Effector memory CD8-positive, alpha-beta T cell (primary cell): ENCODE data around the gene PABPC1L.

Experiments used
- ATAC-seq: fragments of 150-1000 bp; cut with Tn5 transposase; replicated peaks from 2 replicates; pipeline ENCODE4 v1.10.0; 2021; ENCODE audit warnings: mild to moderate bottlenecking, moderate library complexity
- DNase-seq, 3 experiments: peaks; one replicate each; pipeline ENCODE4 v3.0.0; 2021
- H3K27ac Mint-ChIP-seq, 2 donors: one replicate each; pipeline ENCODE4 v1.8.0; 2022; ENCODE audit warnings: mild to moderate bottlenecking in 2 of 2, mixed read lengths in 2 of 2, moderate library complexity in 2 of 2
- H3K27me3 Mint-ChIP-seq, 2 donors: one replicate each; pipeline ENCODE4 v1.8.0; 2022; ENCODE audit warnings: mixed read lengths in 2 of 2
- H3K36me3 Mint-ChIP-seq: one replicate; pipeline ENCODE4 v1.8.0; 2022; ENCODE audit warnings: mild to moderate bottlenecking, moderate library complexity, mixed read lengths; ENCODE audit not compliant: insufficient read depth
- H3K4me1 Mint-ChIP-seq, 2 donors: one replicate each; pipeline ENCODE4 v1.8.0; 2022; ENCODE audit warnings: low read depth in 2 of 2, mixed read lengths in 2 of 2
- H3K4me3 Mint-ChIP-seq, 2 donors: one replicate each; pipeline ENCODE4 v1.8.0; 2022; ENCODE audit warnings: mild to moderate bottlenecking in 2 of 2, mixed read lengths in 2 of 2, moderate library complexity in 2 of 2
- H3K9me3 Mint-ChIP-seq, 2 donors: one replicate each; pipeline ENCODE4 v1.8.0; 2022; ENCODE audit warnings: mixed read lengths in 2 of 2

PABPC1L gene

GRCh38 chr20:44970243-44970757 lies 60.4 kb downstream of the PABPC1L start:
- no peak for DNase-seq
- H3K9me3 Mint-ChIP-seq = no peaks in the 10 kb centered on the region
- peak overlapping the region; percentile 98 to 99 for H3K4me3 Mint-ChIP-seq
- H3K27ac Mint-ChIP-seq = peak overlapping the region; percentile 98 to 99
- peaks cover 79% of the 10 kb centered on the region for H3K36me3 Mint-ChIP-seq
- peak; percentile 37 for ATAC-seq
- no peaks in the 10 kb centered on the region for H3K27me3 Mint-ChIP-seq
- peaks cover 55 to 82% of the 10 kb centered on the region in 2 donors for H3K4me1 Mint-ChIP-seq

GRCh38 chr20:44973053-44973452 lies 63.2 kb downstream of the PABPC1L start:
- H3K4me3 Mint-ChIP-seq = peak overlapping the region; percentile 56 to 99

GRCh38 chr20:44976698-44977097 lies 66.8 kb downstream of the PABPC1L start:
- Mint-ChIP-seq H3K36me3 (peaks cover 94% of the 10 kb centered on the region), H3K27me3 (no peaks in the 10 kb centered on the region), H3K4me3 (no peak overlapping the region), H3K9me3 (no peaks in the 10 kb centered on the region), H3K27ac (peak overlapping the region in 1 of 2 donors; percentile 98), H3K4me1 (peaks cover 42 to 74% of the 10 kb centered on the region in 2 donors)
- DNase-seq = no peak
- ATAC-seq = no peak

More at GRCh38 chr20:44973053-44973452, 63.2 kb downstream of the PABPC1L start:
- H3K4me1 Mint-ChIP-seq = peaks cover 58 to 86% of the 10 kb centered on the region in 2 donors
- no peaks in the 10 kb centered on the region for H3K9me3 Mint-ChIP-seq
- no peak for DNase-seq
- peak overlapping the region; percentile 28 to 41 for H3K27ac Mint-ChIP-seq
- H3K27me3 Mint-ChIP-seq = no peaks in the 10 kb centered on the region
- no peak for ATAC-seq
- H3K36me3 Mint-ChIP-seq = peaks cover 81% of the 10 kb centered on the region

GRCh38 chr20:44979090-44979621 lies 69.3 kb downstream of the PABPC1L start:
- DNase-seq (peak; percentile 54 to 60 (median 55)), ATAC-seq (peak; percentile 94)
- peak overlapping the region; percentile 81 to 82 for H3K4me3 Mint-ChIP-seq
- H3K27ac Mint-ChIP-seq = peak overlapping the region; percentile 96 to 98
- peaks cover 86% of the 10 kb centered on the region for H3K36me3 Mint-ChIP-seq
- H3K27me3 Mint-ChIP-seq = no peaks in the 10 kb centered on the region
- peaks cover 38 to 76% of the 10 kb centered on the region in 2 donors for H3K4me1 Mint-ChIP-seq
- H3K9me3 Mint-ChIP-seq = no peaks in the 10 kb centered on the region

- Mint-ChIP-seq H3K4me1 (peaks cover 37 to 76% of the 10 kb centered on the region in 2 donors), H3K27me3 (no peaks in the 10 kb centered on the region), H3K27ac (peak overlapping the region; percentile 85 to 96), H3K36me3 (peaks cover 89% of the 10 kb centered on the region), H3K9me3 (no peaks in the 10 kb centered on the region), H3K4me3 (peak overlapping the region; percentile 5 to 18)
- ATAC-seq (no peak), DNase-seq (no peak)
Observed at GRCh38 chr20:44981736-44982406, 72.0 kb downstream of the PABPC1L start.

GRCh38 chr20:44983093-44983674 lies 73.3 kb downstream of the PABPC1L start:
- Mint-ChIP-seq H3K36me3 (peaks cover 89% of the 10 kb centered on the region), H3K4me1 (peaks cover 31 to 70% of the 10 kb centered on the region in 2 donors), H3K4me3 (no peak overlapping the region), H3K27me3 (no peaks in the 10 kb centered on the region), H3K27ac (peak overlapping the region; percentile 85 to 96), H3K9me3 (no peaks in the 10 kb centered on the region)
- no peak for DNase-seq
- no peak for ATAC-seq

GRCh38 chr20:44988631-44989171 lies 78.8 kb downstream of the PABPC1L start:
- peak overlapping the region in 1 of 2 donors; percentile 47 for H3K4me3 Mint-ChIP-seq
- H3K27ac Mint-ChIP-seq = peak overlapping the region; percentile 62 to 67

More at GRCh38 chr20:44988631-44989171, 78.8 kb downstream of the PABPC1L start:
- Mint-ChIP-seq H3K9me3 (no peaks in the 10 kb centered on the region), H3K4me1 (peaks cover 44 to 68% of the 10 kb centered on the region in 2 donors), H3K36me3 (peaks cover 66% of the 10 kb centered on the region), H3K27me3 (no peaks in the 10 kb centered on the region)
- ATAC-seq (no peak), DNase-seq (no peak)
